Non-pigmented ciliary epithelial cell (primary cell): ENCODE data around the gene SYPL1.

Source experiments
- DNase-seq: peaks from one replicate; pipeline ENCODE4 v3.0.0-alpha.2; 2010; ENCODE audit warnings: low read depth

The SYPL1 gene

GRCh38 chr7:106121189-106121810 is 9.2 kb upstream of the SYPL1 start:
- no peak for DNase-seq

- no peak for DNase-seq
Measured at GRCh38 chr7:106120500-106120899, 8.4 kb upstream of the SYPL1 start.

- DNase-seq: no peak
Measured at GRCh38 chr7:106119719-106120118, 7.6 kb upstream of the SYPL1 start.

GRCh38 chr7:106117786-106118544 is 5.9 kb upstream of the SYPL1 start:
- no peak for DNase-seq

GRCh38 chr7:106116161-106116704 is 4.1 kb upstream of the SYPL1 start:
- no peak for DNase-seq

GRCh38 chr7:106114716-106115383 is 2.7 kb upstream of the SYPL1 start:
- DNase-seq: no peak

GRCh38 chr7:106112972-106113421 is 885 bp upstream of the SYPL1 start:
- DNase-seq: no peak

- no peak for DNase-seq
Measured at GRCh38 chr7:106111655-106112117, 426 bp downstream of the SYPL1 start.

GRCh38 chr7:106110885-106111654 is 1.0 kb downstream of the SYPL1 start:
- DNase-seq: no peak

- no peak for DNase-seq
Measured at GRCh38 chr7:106110238-106110560, 1.9 kb downstream of the SYPL1 start.

GRCh38 chr7:106109521-106110237 is 2.4 kb downstream of the SYPL1 start:
- no peak for DNase-seq

GRCh38 chr7:106108991-106109390 is 3.1 kb downstream of the SYPL1 start:
- DNase-seq: no peak

GRCh38 chr7:106104721-106105260 is 7.3 kb downstream of the SYPL1 start:
- no peak for DNase-seq

GRCh38 chr7:106102387-106102966 is 9.6 kb downstream of the SYPL1 start:
- no peak for DNase-seq

GRCh38 chr7:106101726-106102125 is 10.4 kb downstream of the SYPL1 start:
- DNase-seq: no peak

GRCh38 chr7:106100863-106101629 is 11.1 kb downstream of the SYPL1 start:
- DNase-seq: no peak

- no peak for DNase-seq
Measured at GRCh38 chr7:106099539-106099938, 12.6 kb downstream of the SYPL1 start.

GRCh38 chr7:106098889-106099288 is 13.2 kb downstream of the SYPL1 start:
- DNase-seq: no peak

GRCh38 chr7:106095634-106096033 is 16.5 kb downstream of the SYPL1 start:
- DNase-seq: no peak

- no peak for DNase-seq
Measured at GRCh38 chr7:106094780-106095179, 17.3 kb downstream of the SYPL1 start.
